Raji (cell line): ENCODE measurements around the gene CBLB.

ENCODE experiments used
- POLR2A ChIP-seq: IDR thresholded peaks from 2 replicates; pipeline ENCODE4 v1.6.1; 2011; ENCODE audit warnings: low read depth, low read length, control low read depth; ENCODE audit not compliant: insufficient read depth

Gene CBLB

GRCh38 chr3:105747696-105748095 is 121.1 kb downstream of the CBLB start:
- no peak for TF ChIP-seq POLR2A

- no peak for TF ChIP-seq POLR2A
Measured at GRCh38 chr3:105747060-105747541, 121.7 kb downstream of the CBLB start.

GRCh38 chr3:105746231-105746996 is 122.4 kb downstream of the CBLB start:
- no peak for TF ChIP-seq POLR2A

GRCh38 chr3:105745046-105745445 is 123.8 kb downstream of the CBLB start:
- TF ChIP-seq POLR2A: no peak

- TF ChIP-seq POLR2A: no peak
Measured at GRCh38 chr3:105744202-105744601, 124.6 kb downstream of the CBLB start.

- TF ChIP-seq POLR2A: no peak
Measured at GRCh38 chr3:105733356-105733755, 135.5 kb downstream of the CBLB start.

GRCh38 chr3:105731686-105732085 is 137.1 kb downstream of the CBLB start:
- TF ChIP-seq POLR2A: no peak

GRCh38 chr3:105730801-105731354 is 137.9 kb downstream of the CBLB start:
- no peak for TF ChIP-seq POLR2A

GRCh38 chr3:105729667-105730066 is 139.1 kb downstream of the CBLB start:
- TF ChIP-seq POLR2A: no peak

GRCh38 chr3:105728771-105729312 is 140.0 kb downstream of the CBLB start:
- no peak for TF ChIP-seq POLR2A

GRCh38 chr3:105722943-105723556 is 145.8 kb downstream of the CBLB start:
- no peak for TF ChIP-seq POLR2A

GRCh38 chr3:105719791-105720190 is 149.0 kb downstream of the CBLB start:
- TF ChIP-seq POLR2A: no peak

- TF ChIP-seq POLR2A: no peak
Measured at GRCh38 chr3:105715372-105715771, 153.4 kb downstream of the CBLB start.

- no peak for TF ChIP-seq POLR2A
Measured at GRCh38 chr3:105714453-105714852, 154.4 kb downstream of the CBLB start.

GRCh38 chr3:105708980-105709379 is 159.8 kb downstream of the CBLB start:
- no peak for TF ChIP-seq POLR2A

- no peak for TF ChIP-seq POLR2A
Measured at GRCh38 chr3:105707009-105707408, 161.8 kb downstream of the CBLB start.

GRCh38 chr3:105704726-105705410 is 163.9 kb downstream of the CBLB start:
- TF ChIP-seq POLR2A: no peak
